Measurements from ENCODE around the gene RAB26.
"Not testable (repeated sequence)": the region's sequence is repeated elsewhere in the genome, so short reads cannot be mapped to it uniquely, and the experiment has no call there.

Gene RAB26

DNA sequence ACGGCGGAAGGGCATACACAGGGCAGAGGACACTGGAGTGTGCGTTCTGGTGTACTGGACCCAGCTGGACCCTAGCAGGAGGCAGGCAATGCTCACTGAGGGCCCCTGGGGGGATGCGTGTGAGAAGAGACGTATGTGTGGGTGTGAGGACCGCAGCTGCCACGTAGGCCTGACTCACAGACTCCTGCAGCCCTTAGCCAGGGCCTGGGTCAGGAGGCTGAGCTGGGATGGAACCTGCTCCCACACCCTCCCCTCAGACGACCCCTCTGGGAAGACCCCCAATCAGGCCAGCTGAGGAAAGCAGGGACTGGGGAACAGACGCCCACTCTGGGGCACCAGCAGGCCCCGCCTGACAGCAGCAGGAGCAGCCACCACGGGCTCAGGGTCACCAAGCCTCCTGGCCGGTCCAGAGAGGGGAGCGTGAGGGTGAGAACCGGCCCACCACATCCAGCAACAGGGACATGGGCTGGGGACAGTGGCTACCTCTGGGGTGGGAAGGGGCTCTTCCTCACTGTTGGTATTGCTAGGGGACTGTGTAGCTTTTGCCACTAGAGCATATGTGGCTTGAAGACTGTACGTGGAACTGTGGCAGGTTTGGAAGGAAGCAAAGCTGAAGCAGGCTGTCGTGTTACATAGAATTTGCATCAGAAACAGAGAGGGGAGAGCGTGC is 41.2 kb upstream of the RAB26 start:
- 99% methylated on average over 12 of the region's 17 CpGs for WGBS (ENCODE audit: insufficient coverage)
- H3K4me3 ChIP-seq (ENCODE audit: control insufficient read depth in 1 of 7, extremely low read depth in 1 of 7, insufficient read depth in 4 of 7, low read depth in 2 of 7, low read length in 6 of 7); H3K27ac ChIP-seq (ENCODE audit: insufficient read depth in 1 of 2, low read depth in 1 of 2, low read length in 2 of 2, poor library complexity in 1 of 2, severe bottlenecking in 2 of 2); H3K4me1 ChIP-seq (ENCODE audit: control extremely low read depth in 1 of 4, control insufficient read depth in 4 of 4, insufficient read depth in 4 of 4, low read length in 3 of 4); H3K9me3 ChIP-seq (ENCODE audit: control extremely low read depth in 1 of 5, control insufficient read depth in 4 of 5, insufficient read depth in 2 of 5, low read depth in 1 of 5, low read length in 4 of 5); CTCF ChIA-PET; POLR2A ChIA-PET; H3K27me3 ChIP-seq (replicated peaks in 2 of 5; ENCODE audit: control insufficient read depth in 4 of 5, insufficient read depth in 5 of 5, low read length in 4 of 5); DNase-seq: not testable (repeated sequence)
- H3K36me3 ChIP-seq (ENCODE audit: control insufficient read depth in 4 of 4, insufficient read depth in 4 of 4, low read length in 3 of 4), result peaks cover 2 to 45% (median 6%) of the 10 kb centered on the region in 4 experiments

DNA sequence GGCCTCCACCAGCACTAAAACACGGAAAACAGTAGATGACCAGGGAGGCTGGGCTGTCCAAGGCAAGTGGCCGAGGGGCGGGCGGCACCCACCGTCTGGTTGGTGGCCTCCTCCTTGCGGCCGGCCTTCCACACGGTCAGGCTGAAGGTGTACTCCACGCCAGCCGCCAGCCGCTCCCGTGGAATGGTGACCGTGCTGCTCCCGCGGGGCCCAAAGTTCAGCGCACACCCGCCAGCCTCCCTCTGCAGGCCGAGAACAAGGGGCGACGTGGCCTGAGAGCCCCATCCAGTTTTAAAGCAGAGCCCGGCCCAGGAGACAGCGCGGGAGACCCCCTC is 40.7 kb upstream of the RAB26 start:
- H3K4me1 ChIP-seq (ENCODE audit: control extremely low read depth in 1 of 4, control insufficient read depth in 4 of 4, insufficient read depth in 4 of 4, low read length in 3 of 4); H3K27me3 ChIP-seq (replicated peaks in 2 of 5; ENCODE audit: control insufficient read depth in 4 of 5, insufficient read depth in 5 of 5, low read length in 4 of 5); CTCF ChIA-PET; H3K4me3 ChIP-seq (ENCODE audit: control insufficient read depth in 1 of 7, extremely low read depth in 1 of 7, insufficient read depth in 4 of 7, low read depth in 2 of 7, low read length in 6 of 7); H3K9me3 ChIP-seq (ENCODE audit: control extremely low read depth in 1 of 5, control insufficient read depth in 4 of 5, insufficient read depth in 2 of 5, low read depth in 1 of 5, low read length in 4 of 5); DNase-seq; POLR2A ChIA-PET; H3K27ac ChIP-seq (ENCODE audit: insufficient read depth in 1 of 2, low read depth in 1 of 2, low read length in 2 of 2, poor library complexity in 1 of 2, severe bottlenecking in 2 of 2): not testable (repeated sequence)
- H3K36me3 ChIP-seq (ENCODE audit: control insufficient read depth in 4 of 4, insufficient read depth in 4 of 4, low read length in 3 of 4), result peaks cover under 1 to 44% (median 6%) of the 10 kb centered on the region in 4 experiments
- 96% methylated on average over 8 of the region's 23 CpGs for WGBS (ENCODE audit: insufficient coverage)

DNA sequence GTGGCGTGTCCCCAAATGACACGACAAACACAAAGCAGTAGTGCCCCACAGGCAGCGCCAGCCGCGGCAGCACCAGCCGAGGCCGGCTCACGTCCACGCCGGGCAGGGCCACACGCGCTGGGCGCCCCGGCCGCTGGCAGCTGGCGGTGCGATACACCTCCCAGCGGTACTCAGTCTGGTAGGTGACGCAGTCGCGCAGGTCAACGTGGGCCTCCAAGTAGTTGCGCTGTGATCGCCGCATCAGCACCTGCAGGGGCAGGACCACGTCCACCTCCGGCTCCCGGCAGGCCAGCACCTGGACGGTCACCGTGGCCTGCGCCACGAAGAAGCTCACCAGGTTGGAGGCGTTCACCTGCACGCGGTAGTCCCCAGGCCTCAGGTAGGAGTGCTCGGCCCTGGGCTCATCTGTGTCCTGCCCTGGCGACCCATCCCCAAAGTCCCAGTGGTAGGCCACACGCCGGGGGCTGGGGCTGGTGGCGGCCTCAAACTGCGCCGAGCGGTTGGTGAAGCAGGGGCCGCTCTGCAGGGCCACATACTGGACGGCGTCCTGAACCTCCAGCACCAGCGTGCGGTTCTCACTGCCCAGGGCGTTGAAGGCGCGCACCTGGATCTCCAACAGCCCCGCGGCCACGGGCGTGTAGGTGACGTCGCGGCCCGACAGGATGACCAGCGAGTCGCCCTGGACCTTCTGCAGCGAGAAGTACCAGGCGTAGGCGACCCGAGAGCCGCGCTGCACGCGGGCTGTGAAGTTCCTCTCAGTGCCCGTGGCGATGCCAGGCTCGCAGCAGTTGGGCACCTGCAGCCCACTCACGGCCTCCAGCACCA is 39.8 kb upstream of the RAB26 start:
- H3K4me1 ChIP-seq (ENCODE audit: control extremely low read depth in 1 of 4, control insufficient read depth in 4 of 4, insufficient read depth in 4 of 4, low read length in 3 of 4); H3K27me3 ChIP-seq (replicated peaks in 2 of 5; ENCODE audit: control insufficient read depth in 4 of 5, insufficient read depth in 5 of 5, low read length in 4 of 5); H3K4me3 ChIP-seq (ENCODE audit: control insufficient read depth in 1 of 7, extremely low read depth in 1 of 7, insufficient read depth in 4 of 7, low read depth in 2 of 7, low read length in 6 of 7); H3K9me3 ChIP-seq (ENCODE audit: control extremely low read depth in 1 of 5, control insufficient read depth in 4 of 5, insufficient read depth in 2 of 5, low read depth in 1 of 5, low read length in 4 of 5); POLR2A ChIA-PET; CTCF ChIA-PET; H3K27ac ChIP-seq (ENCODE audit: insufficient read depth in 1 of 2, low read depth in 1 of 2, low read length in 2 of 2, poor library complexity in 1 of 2, severe bottlenecking in 2 of 2); DNase-seq: not testable (repeated sequence)
- H3K36me3 ChIP-seq (ENCODE audit: control insufficient read depth in 4 of 4, insufficient read depth in 4 of 4, low read length in 3 of 4), result peaks cover 0 to 41% (median 6%) of the 10 kb centered on the region in 4 experiments
- WGBS (ENCODE audit: insufficient coverage), result 98% methylated on average over 58 of the region's 73 CpGs

DNA sequence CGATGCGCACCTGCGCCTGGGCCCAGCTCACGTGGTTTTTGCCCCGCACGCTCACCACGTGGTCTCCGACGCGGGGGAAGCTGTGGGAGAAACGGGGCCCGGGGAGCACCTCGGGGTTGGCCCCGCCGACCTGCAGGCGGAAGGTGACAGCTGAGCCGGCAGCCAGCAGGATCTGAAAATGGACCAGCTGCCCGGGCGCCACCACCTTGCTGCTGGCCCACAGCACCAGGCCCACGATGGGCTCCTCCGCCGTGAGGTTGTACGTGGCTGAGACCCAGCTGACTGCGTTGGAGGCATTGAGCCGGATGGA is 39.2 kb upstream of the RAB26 start:
- POLR2A ChIA-PET; H3K27me3 ChIP-seq (replicated peaks in 2 of 5; ENCODE audit: control insufficient read depth in 4 of 5, insufficient read depth in 5 of 5, low read length in 4 of 5); H3K27ac ChIP-seq (ENCODE audit: insufficient read depth in 1 of 2, low read depth in 1 of 2, low read length in 2 of 2, poor library complexity in 1 of 2, severe bottlenecking in 2 of 2); H3K9me3 ChIP-seq (ENCODE audit: control extremely low read depth in 1 of 5, control insufficient read depth in 4 of 5, insufficient read depth in 2 of 5, low read depth in 1 of 5, low read length in 4 of 5); CTCF ChIA-PET; DNase-seq; H3K4me3 ChIP-seq (ENCODE audit: control insufficient read depth in 1 of 7, extremely low read depth in 1 of 7, insufficient read depth in 4 of 7, low read depth in 2 of 7, low read length in 6 of 7); H3K4me1 ChIP-seq (ENCODE audit: control extremely low read depth in 1 of 4, control insufficient read depth in 4 of 4, insufficient read depth in 4 of 4, low read length in 3 of 4): not testable (repeated sequence)
- 96% methylated on average over 20 of the region's 25 CpGs for WGBS (ENCODE audit: insufficient coverage)
- peaks cover 0 to 44% (median 7%) of the 10 kb centered on the region in 4 experiments for H3K36me3 ChIP-seq (ENCODE audit: control insufficient read depth in 4 of 4, insufficient read depth in 4 of 4, low read length in 3 of 4)

DNA sequence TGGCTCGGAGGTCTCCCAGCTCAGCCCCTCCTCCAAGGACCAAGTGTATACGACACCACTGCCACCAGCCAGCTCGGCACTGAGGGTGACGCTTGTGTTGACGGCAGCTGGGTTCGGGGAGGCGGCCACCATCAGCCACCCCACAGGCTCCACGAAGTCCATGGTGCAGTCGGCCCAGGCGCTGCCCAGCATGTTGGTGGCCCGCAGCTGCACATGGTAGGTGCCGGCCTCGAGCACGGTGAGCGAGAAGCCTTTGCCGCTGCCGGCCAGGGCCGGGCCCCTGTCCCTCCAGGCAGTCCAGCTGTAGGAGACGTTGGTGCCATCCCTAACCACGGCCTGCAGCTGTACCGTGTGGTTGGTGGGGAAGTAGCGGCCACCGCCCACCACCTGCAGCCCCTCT is 38.6 kb upstream of the RAB26 start:
- H3K27ac ChIP-seq (ENCODE audit: insufficient read depth in 1 of 2, low read depth in 1 of 2, low read length in 2 of 2, poor library complexity in 1 of 2, severe bottlenecking in 2 of 2); H3K4me1 ChIP-seq (ENCODE audit: control extremely low read depth in 1 of 4, control insufficient read depth in 4 of 4, insufficient read depth in 4 of 4, low read length in 3 of 4); H3K9me3 ChIP-seq (ENCODE audit: control extremely low read depth in 1 of 5, control insufficient read depth in 4 of 5, insufficient read depth in 2 of 5, low read depth in 1 of 5, low read length in 4 of 5); H3K27me3 ChIP-seq (replicated peaks in 2 of 5; ENCODE audit: control insufficient read depth in 4 of 5, insufficient read depth in 5 of 5, low read length in 4 of 5); H3K4me3 ChIP-seq (ENCODE audit: control insufficient read depth in 1 of 7, extremely low read depth in 1 of 7, insufficient read depth in 4 of 7, low read depth in 2 of 7, low read length in 6 of 7); POLR2A ChIA-PET; DNase-seq; CTCF ChIA-PET: not testable (repeated sequence)
- over 99% methylated on average over 15 of the region's 23 CpGs for WGBS (ENCODE audit: insufficient coverage)
- H3K36me3 ChIP-seq (ENCODE audit: control insufficient read depth in 4 of 4, insufficient read depth in 4 of 4, low read length in 3 of 4), result peaks cover 0 to 44% (median 8%) of the 10 kb centered on the region in 4 experiments

DNA sequence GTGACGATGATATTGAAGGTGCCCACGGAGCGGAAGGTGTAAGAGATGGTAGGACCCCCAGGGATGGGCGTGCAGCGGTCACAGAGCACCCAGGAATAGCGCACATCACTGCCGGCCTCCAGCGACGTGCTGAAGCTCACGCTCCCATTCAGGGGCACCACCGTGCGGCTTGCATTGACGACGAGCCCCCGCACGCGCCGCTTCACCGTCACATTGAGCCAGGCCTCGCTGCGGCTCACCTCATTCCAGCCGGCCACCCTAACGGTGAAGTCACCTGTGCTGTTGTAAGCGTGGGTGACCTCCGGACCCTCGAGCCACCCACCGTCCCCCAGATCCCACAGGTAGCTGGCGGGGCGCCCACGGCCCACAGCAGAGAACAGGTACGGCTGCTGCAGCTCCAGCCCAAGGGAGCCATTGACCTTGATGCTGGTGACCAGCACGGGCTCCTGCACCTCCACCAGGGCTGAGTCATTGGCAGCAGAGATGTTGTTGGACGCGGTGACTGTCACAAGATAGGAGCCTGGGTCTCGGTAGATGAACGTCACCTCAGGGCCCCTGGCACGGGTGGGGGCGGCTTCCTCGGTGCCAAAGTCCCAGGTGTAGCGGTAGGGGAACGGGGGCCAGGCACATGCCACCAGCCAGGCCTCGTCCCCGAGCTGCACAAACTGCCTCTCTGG is 38.0 kb upstream of the RAB26 start:
- H3K4me3 ChIP-seq (ENCODE audit: control insufficient read depth in 1 of 7, extremely low read depth in 1 of 7, insufficient read depth in 4 of 7, low read depth in 2 of 7, low read length in 6 of 7), result not testable (repeated sequence)

DNA sequence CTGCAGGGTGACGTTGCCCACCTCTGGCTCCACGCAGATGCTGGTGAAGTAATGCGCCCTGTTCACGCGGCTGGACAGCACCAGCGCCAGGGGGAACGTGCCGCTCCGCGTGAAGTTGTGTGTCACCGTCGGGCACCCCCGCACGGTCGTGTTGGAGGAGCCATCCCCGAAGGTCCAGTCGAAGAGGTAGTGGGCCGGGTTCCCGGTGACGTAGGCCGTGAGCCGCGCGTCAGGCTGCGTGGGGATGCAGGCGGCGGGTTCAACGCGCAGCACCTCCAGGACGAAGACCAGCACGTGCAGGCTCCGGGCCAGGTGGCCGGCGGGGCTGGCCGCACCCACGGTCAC is 37.4 kb upstream of the RAB26 start:
- not testable (repeated sequence) for DNase-seq

More for the DNA sequence above, 38.0 kb upstream of the RAB26 start:
- POLR2A ChIA-PET; H3K27ac ChIP-seq (ENCODE audit: insufficient read depth in 1 of 2, low read depth in 1 of 2, low read length in 2 of 2, poor library complexity in 1 of 2, severe bottlenecking in 2 of 2); H3K27me3 ChIP-seq (replicated peaks in 2 of 5; ENCODE audit: control insufficient read depth in 4 of 5, insufficient read depth in 5 of 5, low read length in 4 of 5); DNase-seq; H3K9me3 ChIP-seq (ENCODE audit: control extremely low read depth in 1 of 5, control insufficient read depth in 4 of 5, insufficient read depth in 2 of 5, low read depth in 1 of 5, low read length in 4 of 5); CTCF ChIA-PET; H3K4me1 ChIP-seq (ENCODE audit: control extremely low read depth in 1 of 4, control insufficient read depth in 4 of 4, insufficient read depth in 4 of 4, low read length in 3 of 4): not testable (repeated sequence)
- peaks cover 0 to 44% (median 8%) of the 10 kb centered on the region in 4 experiments for H3K36me3 ChIP-seq (ENCODE audit: control insufficient read depth in 4 of 4, insufficient read depth in 4 of 4, low read length in 3 of 4)
- 96% methylated on average over 30 of the region's 43 CpGs for WGBS (ENCODE audit: insufficient coverage)

More for the DNA sequence above, 37.4 kb upstream of the RAB26 start:
- H3K27ac ChIP-seq (ENCODE audit: insufficient read depth in 1 of 2, low read depth in 1 of 2, low read length in 2 of 2, poor library complexity in 1 of 2, severe bottlenecking in 2 of 2); CTCF ChIA-PET; POLR2A ChIA-PET; H3K4me3 ChIP-seq (ENCODE audit: control insufficient read depth in 1 of 7, extremely low read depth in 1 of 7, insufficient read depth in 4 of 7, low read depth in 2 of 7, low read length in 6 of 7); H3K27me3 ChIP-seq (replicated peaks in 2 of 5; ENCODE audit: control insufficient read depth in 4 of 5, insufficient read depth in 5 of 5, low read length in 4 of 5); H3K9me3 ChIP-seq (ENCODE audit: control extremely low read depth in 1 of 5, control insufficient read depth in 4 of 5, insufficient read depth in 2 of 5, low read depth in 1 of 5, low read length in 4 of 5); H3K4me1 ChIP-seq (ENCODE audit: control extremely low read depth in 1 of 4, control insufficient read depth in 4 of 4, insufficient read depth in 4 of 4, low read length in 3 of 4): not testable (repeated sequence)
- 97% methylated on average over 34 of the region's 36 CpGs for WGBS (ENCODE audit: insufficient coverage)
- peaks cover 0 to 41% (median 7%) of the 10 kb centered on the region in 4 experiments for H3K36me3 ChIP-seq (ENCODE audit: control insufficient read depth in 4 of 4, insufficient read depth in 4 of 4, low read length in 3 of 4)

Data from common myeloid progenitor, CD34-positive (primary cell).